ENCODE measurements around the gene TOMM40L.
"Not testable (repeated sequence)": the region's sequence is repeated elsewhere in the genome, so short reads cannot be mapped to it uniquely, and the experiment has no call there.

GRCh38 chr1:161250100-161250499 is 24.2 kb downstream of the TOMM40L start:
- not testable (repeated sequence) for TF ChIP-seq CTCF, POLR2A (IDR thresholded peaks at IDR 0.05)
